ENCODE measurements around the gene OSBP.

OSBP gene

GRCh38 chr11:59562292-59562691, 53.3 kb downstream of the OSBP start:
- Histone ChIP-seq H3K4me1 (ENCODE audit: control extremely low read depth in 1 of 4, control insufficient read depth in 4 of 4, insufficient read depth in 4 of 4, low read length in 3 of 4) (peaks cover 0 to 18% (median 7%) of the 10 kb centered on the region in 4 experiments), H3K9me3 (ENCODE audit: control extremely low read depth in 1 of 5, control insufficient read depth in 4 of 5, insufficient read depth in 2 of 5, low read depth in 1 of 5, low read length in 4 of 5) (no peaks in the 10 kb centered on the region), H3K27ac (ENCODE audit: insufficient read depth in 1 of 2, low read depth in 1 of 2, low read length in 2 of 2, poor library complexity in 1 of 2, severe bottlenecking in 2 of 2) (no peak overlapping the region), H3K4me3 (ENCODE audit: control insufficient read depth in 1 of 7, extremely low read depth in 1 of 7, insufficient read depth in 4 of 7, low read depth in 2 of 7, low read length in 6 of 7) (no peak overlapping the region), H3K36me3 (ENCODE audit: control insufficient read depth in 4 of 4, insufficient read depth in 4 of 4, low read length in 3 of 4) (no peaks in the 10 kb centered on the region), H3K27me3 (replicated peaks in 2 of 5; ENCODE audit: control insufficient read depth in 4 of 5, insufficient read depth in 5 of 5, low read length in 4 of 5) (no peaks in the 10 kb centered on the region)
- ChIA-PET CTCF (interaction anchor here (1.5 kb wide), 1 partner anchor 25 kb away, joined by 7 read pairs; no protein-coding TSS in a partner anchor), POLR2A (interaction anchor here (1.1 kb wide), 1 partner anchor 11 kb away, joined by 3 read pairs; no protein-coding TSS in a partner anchor)
- no peak for DNase-seq
- whole genome bisulfite sequencing (ENCODE audit: insufficient coverage) = 89% methylated on average over 3 of the region's 3 CpGs

GRCh38 chr11:59560702-59561473, 54.7 kb downstream of the OSBP start:
- ChIA-PET CTCF (interaction anchor here (1.0 to 1.8 kb wide), 3 partner anchors 9 to 23 kb away, joined by 3 to 7 read pairs (median 4); no protein-coding TSS in a partner anchor), POLR2A (no interaction called here)
- peaks cover 0 to 3% (median 0%) of the 10 kb centered on the region in 5 experiments for H3K27me3 ChIP-seq (replicated peaks in 2 of 5; ENCODE audit: control insufficient read depth in 4 of 5, insufficient read depth in 5 of 5, low read length in 4 of 5)
- H3K9me3 ChIP-seq (ENCODE audit: control extremely low read depth in 1 of 5, control insufficient read depth in 4 of 5, insufficient read depth in 2 of 5, low read depth in 1 of 5, low read length in 4 of 5) = no peaks in the 10 kb centered on the region
- H3K36me3 ChIP-seq (ENCODE audit: control insufficient read depth in 4 of 4, insufficient read depth in 4 of 4, low read length in 3 of 4) = no peaks in the 10 kb centered on the region
- peak overlapping the region in 1 of 2 experiments; percentile 62 for H3K27ac ChIP-seq (ENCODE audit: insufficient read depth in 1 of 2, low read depth in 1 of 2, low read length in 2 of 2, poor library complexity in 1 of 2, severe bottlenecking in 2 of 2)
- H3K4me3 ChIP-seq (ENCODE audit: control insufficient read depth in 1 of 7, extremely low read depth in 1 of 7, insufficient read depth in 4 of 7, low read depth in 2 of 7, low read length in 6 of 7) = peak overlapping the region; percentile 80 to 100 (median 97)
- DNase-seq = peak; percentile 80 to 87 (median 86)
- 2% methylated on average over 28 of the region's 40 CpGs for WGBS (ENCODE audit: insufficient coverage)
- H3K4me1 ChIP-seq (ENCODE audit: control extremely low read depth in 1 of 4, control insufficient read depth in 4 of 4, insufficient read depth in 4 of 4, low read length in 3 of 4) = peaks cover 2 to 19% (median 12%) of the 10 kb centered on the region in 4 experiments

- peaks cover 7 to 22% (median 15%) of the 10 kb centered on the region in 4 experiments for H3K4me1 ChIP-seq (ENCODE audit: control extremely low read depth in 1 of 4, control insufficient read depth in 4 of 4, insufficient read depth in 4 of 4, low read length in 3 of 4)
- no peaks in the 10 kb centered on the region for H3K36me3 ChIP-seq (ENCODE audit: control insufficient read depth in 4 of 4, insufficient read depth in 4 of 4, low read length in 3 of 4)
- CTCF ChIA-PET = interaction anchor here (1.0 to 1.8 kb wide), 2 partner anchors 9 to 23 kb away, joined by 3 to 4 read pairs; no protein-coding TSS in a partner anchor
- peaks cover 0 to 3% (median 0%) of the 10 kb centered on the region in 5 experiments for H3K27me3 ChIP-seq (replicated peaks in 2 of 5; ENCODE audit: control insufficient read depth in 4 of 5, insufficient read depth in 5 of 5, low read length in 4 of 5)
- no peaks in the 10 kb centered on the region for H3K9me3 ChIP-seq (ENCODE audit: control extremely low read depth in 1 of 5, control insufficient read depth in 4 of 5, insufficient read depth in 2 of 5, low read depth in 1 of 5, low read length in 4 of 5)
- peak overlapping the region; percentile 80 to 100 (median 97) for H3K4me3 ChIP-seq (ENCODE audit: control insufficient read depth in 1 of 7, extremely low read depth in 1 of 7, insufficient read depth in 4 of 7, low read depth in 2 of 7, low read length in 6 of 7)
- POLR2A ChIA-PET = no interaction called here
- peak; percentile 83 to 86 (median 85) for DNase-seq
- H3K27ac ChIP-seq (ENCODE audit: insufficient read depth in 1 of 2, low read depth in 1 of 2, low read length in 2 of 2, poor library complexity in 1 of 2, severe bottlenecking in 2 of 2) = peak overlapping the region in 1 of 2 experiments; percentile 62
- WGBS (ENCODE audit: insufficient coverage) = 0% methylated on average over 13 of the region's 18 CpGs
Measured at GRCh38 chr11:59560290-59560701, 55.3 kb downstream of the OSBP start.

GRCh38 chr11:59559886-59560285, 55.7 kb downstream of the OSBP start:
- ChIA-PET POLR2A (no interaction called here), CTCF (interaction anchor here (1.0 to 1.8 kb wide), 2 partner anchors 8 to 22 kb away, joined by 3 to 4 read pairs; no protein-coding TSS in a partner anchor)
- 72% methylated on average over 5 of the region's 8 CpGs for WGBS (ENCODE audit: insufficient coverage)
- Histone ChIP-seq H3K36me3 (ENCODE audit: control insufficient read depth in 4 of 4, insufficient read depth in 4 of 4, low read length in 3 of 4) (no peaks in the 10 kb centered on the region), H3K9me3 (ENCODE audit: control extremely low read depth in 1 of 5, control insufficient read depth in 4 of 5, insufficient read depth in 2 of 5, low read depth in 1 of 5, low read length in 4 of 5) (no peaks in the 10 kb centered on the region), H3K4me3 (ENCODE audit: control insufficient read depth in 1 of 7, extremely low read depth in 1 of 7, insufficient read depth in 4 of 7, low read depth in 2 of 7, low read length in 6 of 7) (peak overlapping the region in 5 of 7 experiments; percentile 80 to 100 (median 97)), H3K27ac (ENCODE audit: insufficient read depth in 1 of 2, low read depth in 1 of 2, low read length in 2 of 2, poor library complexity in 1 of 2, severe bottlenecking in 2 of 2) (peak overlapping the region in 1 of 2 experiments; percentile 62), H3K27me3 (replicated peaks in 2 of 5; ENCODE audit: control insufficient read depth in 4 of 5, insufficient read depth in 5 of 5, low read length in 4 of 5) (peaks cover 0 to 3% (median 0%) of the 10 kb centered on the region in 5 experiments), H3K4me1 (ENCODE audit: control extremely low read depth in 1 of 4, control insufficient read depth in 4 of 4, insufficient read depth in 4 of 4, low read length in 3 of 4) (peaks cover 7 to 22% (median 15%) of the 10 kb centered on the region in 4 experiments)
- DNase-seq = no peak

- peaks cover 7 to 22% (median 15%) of the 10 kb centered on the region in 4 experiments for H3K4me1 ChIP-seq (ENCODE audit: control extremely low read depth in 1 of 4, control insufficient read depth in 4 of 4, insufficient read depth in 4 of 4, low read length in 3 of 4)
- H3K27me3 ChIP-seq (replicated peaks in 2 of 5; ENCODE audit: control insufficient read depth in 4 of 5, insufficient read depth in 5 of 5, low read length in 4 of 5) = peaks cover 0 to 3% (median 0%) of the 10 kb centered on the region in 5 experiments
- H3K4me3 ChIP-seq (ENCODE audit: control insufficient read depth in 1 of 7, extremely low read depth in 1 of 7, insufficient read depth in 4 of 7, low read depth in 2 of 7, low read length in 6 of 7) = peak overlapping the region in 2 of 7 experiments; percentile 66 to 81
- ChIA-PET POLR2A (no interaction called here), CTCF (interaction anchor here (1.1 kb wide), 1 partner anchor 49 kb away, joined by 3 read pairs; no protein-coding TSS in a partner anchor)
- H3K27ac ChIP-seq (ENCODE audit: insufficient read depth in 1 of 2, low read depth in 1 of 2, low read length in 2 of 2, poor library complexity in 1 of 2, severe bottlenecking in 2 of 2) = peak overlapping the region in 1 of 2 experiments; percentile 30
- WGBS (ENCODE audit: insufficient coverage) = 75% methylated on average over 7 of the region's 7 CpGs
- no peak for DNase-seq
- H3K9me3 ChIP-seq (ENCODE audit: control extremely low read depth in 1 of 5, control insufficient read depth in 4 of 5, insufficient read depth in 2 of 5, low read depth in 1 of 5, low read length in 4 of 5) = no peaks in the 10 kb centered on the region
- H3K36me3 ChIP-seq (ENCODE audit: control insufficient read depth in 4 of 4, insufficient read depth in 4 of 4, low read length in 3 of 4) = no peaks in the 10 kb centered on the region
Measured at GRCh38 chr11:59558270-59558643, 57.3 kb downstream of the OSBP start.

- no peaks in the 10 kb centered on the region for H3K9me3 ChIP-seq (ENCODE audit: control extremely low read depth in 1 of 5, control insufficient read depth in 4 of 5, insufficient read depth in 2 of 5, low read depth in 1 of 5, low read length in 4 of 5)
- H3K27me3 ChIP-seq (replicated peaks in 2 of 5; ENCODE audit: control insufficient read depth in 4 of 5, insufficient read depth in 5 of 5, low read length in 4 of 5) = peaks cover 0 to 3% (median 0%) of the 10 kb centered on the region in 5 experiments
- H3K36me3 ChIP-seq (ENCODE audit: control insufficient read depth in 4 of 4, insufficient read depth in 4 of 4, low read length in 3 of 4) = no peaks in the 10 kb centered on the region
- peaks cover 7 to 22% (median 16%) of the 10 kb centered on the region in 4 experiments for H3K4me1 ChIP-seq (ENCODE audit: control extremely low read depth in 1 of 4, control insufficient read depth in 4 of 4, insufficient read depth in 4 of 4, low read length in 3 of 4)
- POLR2A ChIA-PET = interaction anchor here (1.0 kb wide), 1 partner anchor 58 kb away, joined by 4 read pairs; no protein-coding TSS in a partner anchor
- H3K4me3 ChIP-seq (ENCODE audit: control insufficient read depth in 1 of 7, extremely low read depth in 1 of 7, insufficient read depth in 4 of 7, low read depth in 2 of 7, low read length in 6 of 7) = peak overlapping the region in 6 of 7 experiments; percentile 56 to 81 (median 68)
- CTCF ChIA-PET = interaction anchor here (1.2 to 1.7 kb wide), 3 partner anchors 9 to 14 kb away, joined by 3 to 6 read pairs (median 3); no protein-coding TSS in a partner anchor
- H3K27ac ChIP-seq (ENCODE audit: insufficient read depth in 1 of 2, low read depth in 1 of 2, low read length in 2 of 2, poor library complexity in 1 of 2, severe bottlenecking in 2 of 2) = peak overlapping the region in 1 of 2 experiments; percentile 27
- peak; percentile 29 to 63 (median 46) for DNase-seq
- WGBS (ENCODE audit: insufficient coverage) = 18% methylated on average over 11 of the region's 13 CpGs
Measured at GRCh38 chr11:59556917-59557348, 58.6 kb downstream of the OSBP start.

Data from common myeloid progenitor, CD34-positive (primary cell).